Stimulated activated CD4-positive, alpha-beta T cell treated with anti-CD3 and anti-CD28 coated beads, Interleukin-2, amount 100 ng/mL, for 4 hours (primary cell): ENCODE results near the gene ITGA2.
A peak's percentile ranks its signal among the peaks of the same experiment; 100 is the strongest.
"Not testable (repeated sequence)": the region's sequence is repeated elsewhere in the genome, so short reads cannot be mapped to it uniquely, and the experiment has no call there.

Experiments used
- DNase-seq: peaks from one replicate; pipeline ENCODE4 v3.0.0-alpha.2; 2020; ENCODE audit warnings: low read depth

Gene ITGA2

DNA sequence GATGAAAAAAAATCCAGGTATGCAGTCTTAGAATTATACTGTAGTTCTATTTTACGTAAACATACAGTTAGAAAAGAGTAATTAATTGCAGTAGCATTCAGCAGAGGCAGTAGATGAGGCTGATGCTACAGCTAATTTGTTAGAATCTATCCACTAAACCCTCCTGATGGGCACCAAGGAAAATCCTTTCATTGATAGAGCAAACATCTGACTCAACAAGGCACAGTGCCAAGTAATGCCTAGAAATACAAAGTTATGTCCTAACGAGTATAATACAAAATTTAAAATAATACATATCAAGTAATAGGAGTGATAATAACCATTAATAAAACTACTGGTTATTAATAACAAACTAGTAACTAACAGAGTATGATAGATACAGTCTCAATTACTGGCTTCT is 111.5 kb downstream of the ITGA2 start:
- no peak for DNase-seq

GRCh38 chr5:53105611-53106300 is 116.6 kb downstream of the ITGA2 start:
- DNase-seq, result no peak

DNA sequence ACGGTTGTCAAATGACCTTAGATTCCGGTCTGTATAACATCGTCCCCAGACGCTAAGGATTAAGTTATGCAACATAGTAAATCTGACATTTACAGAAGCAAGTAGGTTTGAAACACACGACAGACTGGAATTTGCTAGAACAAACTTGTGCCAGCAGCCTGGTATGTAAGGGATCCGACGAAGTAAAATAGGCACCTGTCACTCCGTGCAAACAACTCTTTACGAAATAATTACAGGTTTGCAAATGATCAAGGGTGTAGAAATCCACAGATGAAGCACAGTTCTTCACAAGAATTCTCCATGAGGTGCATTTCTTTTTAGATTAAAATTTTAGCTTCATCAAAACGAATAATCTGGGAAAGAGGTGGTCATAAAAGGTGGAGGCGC is 119.9 kb downstream of the ITGA2 start:
- no peak for DNase-seq

GRCh38 chr5:53109443-53110127 is 120.4 kb downstream of the ITGA2 start, which contains the start of gene MOCS2:
MOCS2 (minus strand) TSS chr5:53109757; CDS start chr5:53107174, 2,583 bp downstream.
- peak; percentile 87 for DNase-seq

GRCh38 chr5:53110156-53110555 is 121.0 kb downstream of the ITGA2 start:
- DNase-seq, result no peak

- no peak for DNase-seq
These were observed 122.0 kb downstream of the ITGA2 start for GRCh38 chr5:53111139-53111538.

DNA sequence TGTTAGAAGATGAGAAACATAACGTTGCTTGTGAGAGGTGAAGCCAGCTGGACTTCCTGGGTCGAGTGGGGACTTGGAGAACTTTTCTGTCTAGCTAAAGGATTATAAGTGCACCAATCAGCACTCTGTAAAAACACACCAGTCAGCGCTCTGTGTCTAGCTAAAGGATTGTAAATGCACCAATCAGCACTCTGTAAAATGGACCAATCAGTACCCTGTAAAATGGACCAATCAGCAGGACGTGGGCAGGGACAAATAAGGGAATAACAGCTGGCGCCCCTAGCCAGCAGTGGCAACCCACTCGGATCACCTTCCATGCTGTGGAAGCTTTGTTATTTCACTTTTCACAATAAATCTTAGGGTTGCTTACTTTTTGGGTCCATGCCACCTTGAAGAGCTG is 123.2 kb downstream of the ITGA2 start:
- DNase-seq, result not testable (repeated sequence)

DNA sequence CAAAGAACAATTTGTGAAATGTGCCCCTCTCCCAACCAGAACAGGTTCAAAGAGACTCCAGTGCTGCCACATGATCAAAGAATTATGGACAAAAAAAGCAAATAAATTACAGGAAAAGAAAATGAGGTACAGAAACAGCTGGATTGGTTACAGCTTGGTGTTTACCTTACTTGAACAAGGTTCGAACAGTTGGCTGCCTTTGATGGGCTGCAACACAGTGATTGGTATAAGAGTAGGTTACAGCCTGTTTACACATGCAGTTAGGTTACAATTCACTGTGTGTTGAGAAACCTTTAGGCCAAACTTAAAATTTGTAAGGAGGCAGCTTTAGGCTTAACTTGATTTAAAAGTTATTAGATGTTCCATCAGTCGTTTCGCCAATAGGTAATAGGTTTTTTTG is 123.8 kb downstream of the ITGA2 start:
- no peak for DNase-seq

- no peak for DNase-seq
These were observed 124.8 kb downstream of the ITGA2 start for GRCh38 chr5:53113947-53114346.

- no peak for DNase-seq
These were observed 125.8 kb downstream of the ITGA2 start for GRCh38 chr5:53114988-53115387.

DNA sequence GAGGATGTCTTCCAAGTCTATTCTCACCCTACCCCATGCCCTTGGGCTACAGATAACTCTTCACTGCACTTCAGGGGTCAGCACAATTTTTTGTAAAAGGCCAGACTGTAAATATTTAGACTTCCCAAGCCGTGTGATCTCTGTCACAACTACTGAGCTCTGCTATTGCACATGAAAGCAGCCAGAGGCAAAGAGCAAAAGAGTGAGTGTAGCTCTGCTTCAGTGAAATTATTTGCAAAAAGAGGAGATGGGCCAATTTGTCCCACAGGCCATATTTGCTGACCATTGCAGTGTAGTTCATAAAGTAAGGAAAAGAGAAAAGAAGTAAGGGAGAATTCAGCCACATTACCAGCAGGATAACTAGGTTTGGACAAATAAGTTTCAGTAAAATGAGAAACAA is 127.4 kb downstream of the ITGA2 start:
- DNase-seq, result no peak

- no peak for DNase-seq
These were observed 129.7 kb downstream of the ITGA2 start for GRCh38 chr5:53118879-53119278.

- DNase-seq, result no peak
These were observed 131.0 kb downstream of the ITGA2 start for GRCh38 chr5:53120165-53120564.

DNA sequence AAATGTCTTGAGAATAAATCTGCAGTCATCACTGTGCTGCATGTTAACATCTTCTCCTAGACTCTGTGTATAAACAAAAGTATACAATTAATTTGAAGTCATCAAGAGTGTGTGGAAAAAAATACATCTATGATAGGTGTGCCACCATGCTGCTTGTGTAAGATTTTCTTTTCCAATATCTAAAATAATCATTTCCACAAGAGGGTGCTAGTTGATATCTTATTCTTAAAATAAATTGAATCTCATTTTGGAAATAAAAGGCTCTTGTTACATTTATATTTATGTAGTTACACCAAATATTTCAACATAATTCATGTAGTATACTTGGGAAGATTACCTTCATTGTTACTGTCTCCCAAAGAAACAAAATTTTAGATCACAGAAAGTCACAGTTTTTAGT is 134.6 kb downstream of the ITGA2 start:
- DNase-seq, result no peak

GRCh38 chr5:53126521-53126920 is 137.4 kb downstream of the ITGA2 start:
- no peak for DNase-seq

GRCh38 chr5:53127107-53127506 is 138.0 kb downstream of the ITGA2 start:
- DNase-seq, result no peak

- DNase-seq, result no peak
These were observed 139.3 kb downstream of the ITGA2 start for GRCh38 chr5:53128481-53128880.

GRCh38 chr5:53130266-53130665 is 141.1 kb downstream of the ITGA2 start:
- no peak for DNase-seq

- no peak for DNase-seq
These were observed 143.9 kb downstream of the ITGA2 start for GRCh38 chr5:53133020-53133419.
